IPS-NIHi11 (cell line): ENCODE results near the gene TSPAN18.
A peak's percentile ranks its signal among the peaks of the same experiment; 100 is the strongest.

Experiments used
- DNase-seq: peaks from one replicate; pipeline ENCODE4 v3.0.0; 2012; ENCODE audit warnings: mixed read lengths, low spot score

TSPAN18 gene

GRCh38 chr11:44823006-44823405, 96.2 kb downstream of the TSPAN18 start:
- DNase-seq: no peak

DNA sequence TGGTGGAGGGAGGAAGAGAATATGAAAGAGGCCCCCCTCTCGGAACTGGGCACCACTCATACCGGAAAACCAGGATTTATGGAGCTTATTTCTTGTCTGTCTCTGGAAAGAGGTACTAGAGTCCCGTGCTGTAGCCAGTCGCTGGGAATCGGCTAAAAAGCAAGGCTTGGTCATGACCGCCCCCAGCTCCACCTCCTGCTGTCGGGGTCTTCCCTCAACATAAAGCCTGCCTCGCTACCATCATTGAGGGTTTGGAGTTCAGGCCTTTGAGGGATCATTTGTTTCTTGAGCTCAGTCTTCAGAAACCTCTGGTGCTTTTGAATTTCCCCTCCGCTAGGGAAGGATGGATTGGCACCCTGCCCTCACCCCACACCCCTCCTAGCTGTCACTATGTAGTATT, 97.1 kb downstream of the TSPAN18 start:
- peak; percentile 33 for DNase-seq

GRCh38 chr11:44824300-44824704, 97.5 kb downstream of the TSPAN18 start:
- peak; percentile 72 for DNase-seq

DNA sequence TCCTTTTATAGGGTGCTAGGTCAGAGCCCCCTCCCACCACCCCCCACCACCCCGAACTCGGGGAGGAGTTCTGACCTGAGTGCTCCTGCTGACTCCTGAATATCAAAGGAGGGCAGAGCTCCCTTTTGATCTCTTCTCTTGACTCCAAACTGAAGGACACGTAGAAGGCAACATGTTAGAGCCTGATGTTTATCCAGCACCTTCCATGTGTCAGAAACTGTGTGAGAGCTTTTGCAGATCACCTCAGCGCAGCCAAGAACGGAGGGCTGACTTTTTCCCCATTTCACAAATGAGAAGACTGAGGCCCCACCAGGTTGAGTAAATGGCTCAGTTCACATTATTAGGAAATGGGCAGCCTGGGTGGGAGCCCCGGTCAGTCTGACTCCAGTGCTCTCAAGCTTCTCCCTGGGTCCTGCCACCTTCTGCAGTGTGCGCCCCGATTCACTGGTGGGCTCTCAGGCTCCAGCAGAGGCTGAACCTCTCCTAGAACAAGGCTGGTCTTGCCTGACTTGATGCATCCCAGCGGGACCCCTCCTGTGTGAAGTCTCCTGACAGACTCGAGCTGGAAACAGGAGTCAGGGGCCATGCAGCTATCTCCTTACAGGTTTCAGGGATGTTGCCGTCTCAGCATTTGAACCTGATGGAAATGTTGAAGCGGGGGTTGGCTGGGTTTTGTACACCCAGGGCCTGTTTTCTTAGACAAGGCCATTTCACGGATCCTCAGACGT, 98.5 kb downstream of the TSPAN18 start:
- no peak for DNase-seq

GRCh38 chr11:44826922-44827643, 100.3 kb downstream of the TSPAN18 start:
- no peak for DNase-seq

GRCh38 chr11:44828296-44828695, 101.5 kb downstream of the TSPAN18 start:
- DNase-seq: no peak

GRCh38 chr11:44829838-44830237, 103.1 kb downstream of the TSPAN18 start:
- DNase-seq: no peak

DNA sequence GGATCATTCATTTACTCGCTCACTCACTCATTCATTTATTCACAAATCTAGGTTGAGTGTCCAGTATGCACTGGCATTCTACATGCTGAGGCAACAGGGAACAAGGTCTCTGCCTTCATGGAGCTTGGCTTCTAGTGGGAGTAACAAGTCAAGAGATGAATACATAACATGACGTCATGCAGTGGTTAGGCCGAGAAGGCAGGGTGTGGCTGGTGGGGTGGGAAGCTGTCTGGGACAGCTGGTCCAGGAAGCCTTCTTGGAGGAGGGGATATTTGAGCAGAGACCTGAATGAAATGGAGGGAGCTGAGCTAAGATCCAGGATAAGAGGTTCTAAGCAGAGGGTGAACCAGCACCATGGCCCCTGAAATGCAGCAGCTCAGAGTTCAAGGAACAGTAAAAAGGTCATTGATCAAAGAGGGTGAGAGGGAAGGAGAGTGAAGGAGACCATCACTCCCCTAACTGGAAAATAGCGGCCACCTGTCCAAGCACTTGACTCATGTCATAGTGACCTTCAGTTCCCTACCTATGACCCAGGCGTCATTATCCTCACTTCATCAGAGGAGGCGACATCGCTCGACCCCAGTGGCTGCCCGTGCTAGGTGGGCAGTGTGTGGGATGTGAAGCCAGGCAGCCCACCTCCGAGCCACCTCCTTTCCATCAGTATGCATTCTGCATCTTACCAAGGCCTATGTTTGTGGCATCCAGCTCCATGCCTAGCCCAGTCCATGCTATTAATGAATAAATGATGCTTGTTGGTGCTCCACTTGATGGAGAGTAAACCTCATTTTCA, 105.0 kb downstream of the TSPAN18 start:
- no peak for DNase-seq

GRCh38 chr11:44832452-44832851, 105.7 kb downstream of the TSPAN18 start:
- DNase-seq: no peak

DNA sequence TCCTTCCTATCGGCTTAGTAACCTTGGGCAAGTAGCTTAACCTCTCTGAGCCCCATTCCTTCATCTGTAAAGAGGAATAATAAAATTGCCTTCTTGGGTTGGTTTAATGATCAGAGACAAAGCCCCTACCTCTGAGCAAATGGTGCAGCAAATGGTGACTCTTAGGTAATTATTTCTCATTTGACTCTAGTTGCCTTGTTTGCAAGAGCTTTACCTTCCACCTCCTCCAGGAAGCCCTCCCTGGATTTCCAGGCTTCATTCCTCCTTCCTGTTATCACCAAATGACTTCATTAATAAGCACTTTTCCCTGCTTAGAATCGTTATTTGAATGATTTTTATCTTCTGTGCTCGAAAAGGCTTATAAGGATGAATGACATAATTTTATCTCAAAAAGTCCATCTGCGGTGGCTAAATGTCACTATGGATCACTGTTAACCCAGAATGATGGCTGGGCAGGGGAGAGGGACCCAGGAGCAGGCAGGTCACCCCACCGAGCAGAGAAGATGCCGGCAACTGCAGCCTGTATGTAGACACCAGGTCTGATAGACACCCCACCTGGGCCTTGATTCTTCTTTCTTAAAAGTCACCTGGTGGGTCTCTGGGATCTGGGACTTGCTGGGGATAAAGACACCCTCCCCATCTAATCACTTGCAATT, 106.6 kb downstream of the TSPAN18 start:
- no peak for DNase-seq

GRCh38 chr11:44833877-44834452, 107.2 kb downstream of the TSPAN18 start:
- peak; percentile 42 for DNase-seq

- no peak for DNase-seq
These were observed 108.1 kb downstream of the TSPAN18 start for GRCh38 chr11:44834846-44835245.

DNA sequence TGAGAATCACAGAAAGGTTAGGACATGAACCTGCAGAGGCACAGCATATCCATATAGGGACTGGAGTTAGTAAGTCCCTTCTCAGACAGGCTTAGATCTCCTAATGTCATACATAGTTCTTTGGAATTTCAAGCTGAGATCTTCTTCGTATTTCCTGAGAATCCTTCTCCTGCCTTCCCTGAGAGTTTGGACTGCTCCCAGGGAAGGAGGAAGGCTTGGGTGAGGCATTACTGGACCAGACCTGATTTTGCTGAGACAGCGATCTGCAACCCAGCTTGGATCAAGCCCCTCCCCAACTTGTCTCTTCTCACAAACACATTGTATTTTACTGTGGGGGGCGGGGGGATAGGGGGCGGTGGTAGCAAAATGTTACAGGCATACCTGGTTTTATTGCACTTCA, 108.5 kb downstream of the TSPAN18 start:
- DNase-seq: no peak

- no peak for DNase-seq
These were observed 109.2 kb downstream of the TSPAN18 start for GRCh38 chr11:44835938-44836337.

DNA sequence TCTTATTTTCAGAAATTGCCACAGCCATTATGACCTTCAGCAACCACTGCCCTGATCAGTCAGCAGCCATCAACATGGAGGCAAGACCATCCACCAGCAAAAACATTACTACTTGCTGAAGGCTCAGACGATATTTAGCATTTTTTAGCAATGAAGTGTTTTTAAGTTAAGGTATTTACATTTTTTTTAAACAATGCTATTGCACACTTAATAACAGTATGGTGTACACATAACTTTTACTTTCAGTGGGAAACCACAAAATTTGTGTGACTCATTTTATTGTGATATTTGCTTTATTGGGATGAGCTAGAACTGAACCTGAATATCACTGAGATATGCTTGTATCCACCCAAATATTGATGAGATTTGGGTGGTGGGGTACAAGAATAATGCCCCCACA, 110.9 kb downstream of the TSPAN18 start:
- DNase-seq: no peak

- DNase-seq: no peak
These were observed 112.8 kb downstream of the TSPAN18 start for GRCh38 chr11:44839458-44840084.

- DNase-seq: no peak
These were observed 113.3 kb downstream of the TSPAN18 start for GRCh38 chr11:44840085-44840478.

DNA sequence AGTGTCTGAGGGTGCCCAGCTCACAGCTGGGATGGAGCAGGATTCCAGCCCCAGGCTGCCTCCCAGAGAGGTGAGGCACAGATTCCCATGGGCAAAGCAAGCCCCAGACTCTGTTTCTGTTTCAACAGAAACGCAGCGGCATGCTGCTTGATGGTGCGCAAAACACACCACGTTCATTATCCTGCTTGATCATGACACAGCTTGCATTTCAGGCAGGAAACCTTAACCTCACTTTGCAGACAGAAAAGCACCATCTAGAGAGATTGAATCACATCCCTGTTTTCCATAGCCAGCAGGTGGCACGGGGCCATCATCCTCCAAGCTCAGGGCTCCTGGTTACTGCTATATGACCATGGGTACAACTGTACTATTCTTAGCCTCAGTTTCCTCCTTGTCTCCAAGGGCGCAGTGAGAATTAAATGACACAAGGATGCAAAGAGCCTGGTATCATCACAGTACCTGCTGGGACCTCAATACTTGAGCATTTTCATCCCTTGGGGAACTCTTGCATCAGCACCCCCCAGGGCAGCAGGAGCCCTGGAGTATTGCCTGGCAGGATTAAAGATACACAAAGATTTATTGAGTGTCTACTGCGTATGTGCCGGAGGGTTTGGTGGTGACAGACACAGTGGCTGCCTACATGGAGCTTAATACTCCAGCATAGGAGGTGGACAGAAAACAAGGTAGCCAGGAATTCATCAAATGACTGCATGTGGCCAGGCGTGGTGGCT, 113.9 kb downstream of the TSPAN18 start:
- DNase-seq: no peak

- DNase-seq: no peak
These were observed 115.5 kb downstream of the TSPAN18 start for GRCh38 chr11:44842220-44842619.

DNA sequence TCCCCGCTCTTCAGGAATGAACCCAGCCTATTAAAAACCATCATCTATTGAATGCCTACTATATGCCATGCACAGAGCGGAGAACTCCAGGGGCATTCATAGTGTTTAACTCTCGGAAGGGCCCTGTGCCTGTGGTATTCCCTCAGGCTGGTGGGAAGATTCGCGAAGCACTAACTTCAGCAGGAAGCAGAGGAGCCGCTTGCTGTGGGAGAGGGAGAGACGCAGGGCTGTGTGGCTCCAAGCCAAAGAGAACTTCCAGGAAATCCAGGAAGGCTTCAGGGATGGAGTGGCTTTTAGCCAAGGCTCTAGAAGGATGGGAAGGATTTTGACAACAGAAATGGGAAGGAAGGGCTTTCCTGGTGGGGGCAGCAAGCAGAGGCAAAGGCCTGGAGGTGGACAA, 120.1 kb downstream of the TSPAN18 start:
- DNase-seq: no peak

- no peak for DNase-seq
These were observed 120.6 kb downstream of the TSPAN18 start for GRCh38 chr11:44847316-44847715.
